Endothelial cell (in vitro differentiated cells): ENCODE measurements around the gene MMEL1. TPM values are rescaled to one million over a fixed set of nuclear protein-coding genes. Genes with fewer than 3 reads are reported as not detected.

ENCODE experiments used
- DNase-seq: peaks from one replicate; pipeline ENCODE4 v3.0.0; 2021; ENCODE audit warnings: low spot score
- H3K27ac Mint-ChIP-seq: one replicate; pipeline ENCODE4 v1.8.0; 2021; ENCODE audit warnings: mixed read lengths, inconsistent platforms; ENCODE audit not compliant: unreplicated experiment
- H3K27me3 Mint-ChIP-seq: one replicate; pipeline ENCODE4 v1.8.0; 2021; ENCODE audit warnings: mild to moderate bottlenecking, moderate library complexity, mixed read lengths, inconsistent platforms; ENCODE audit not compliant: unreplicated experiment
- H3K36me3 Mint-ChIP-seq: one replicate; pipeline ENCODE4 v1.8.0; 2021; ENCODE audit warnings: mild to moderate bottlenecking, low read depth, mixed read lengths, inconsistent platforms; ENCODE audit not compliant: unreplicated experiment
- H3K4me1 Mint-ChIP-seq: one replicate; pipeline ENCODE4 v1.8.0; 2021; ENCODE audit warnings: mild to moderate bottlenecking, mixed read lengths, inconsistent platforms; ENCODE audit not compliant: unreplicated experiment
- H3K4me3 Mint-ChIP-seq: one replicate; pipeline ENCODE4 v1.8.0; 2021; ENCODE audit warnings: mild to moderate bottlenecking, mixed read lengths, inconsistent platforms; ENCODE audit not compliant: unreplicated experiment
- H3K9me3 Mint-ChIP-seq: one replicate; pipeline ENCODE4 v1.8.0; 2021; ENCODE audit warnings: mixed read lengths, inconsistent platforms; ENCODE audit not compliant: unreplicated experiment
- total RNA-seq: library from RNA; stranded (reverse); fragmentation: NEBNext Ultra II Directional; extraction: Animal tissue kit (Norgen Biotek cat#: 25700); gene quantifications from one replicate; pipeline ENCODE4 v1.2.1, GENCODE V29; 2021; ENCODE audit not compliant: unreplicated experiment
- TF ChIP-seq, protein P1 (sequence below): fragments of 200-600 bp; sonication (generic); IDR thresholded peaks from one replicate; pipeline ENCODE4 v1.5.0; 2021; ENCODE audit warnings: antibody characterized with exemption; ENCODE audit not compliant: unreplicated experiment

The MMEL1 gene
- total RNA-seq, 1 donor from 2014 or later: not detected

DNA sequence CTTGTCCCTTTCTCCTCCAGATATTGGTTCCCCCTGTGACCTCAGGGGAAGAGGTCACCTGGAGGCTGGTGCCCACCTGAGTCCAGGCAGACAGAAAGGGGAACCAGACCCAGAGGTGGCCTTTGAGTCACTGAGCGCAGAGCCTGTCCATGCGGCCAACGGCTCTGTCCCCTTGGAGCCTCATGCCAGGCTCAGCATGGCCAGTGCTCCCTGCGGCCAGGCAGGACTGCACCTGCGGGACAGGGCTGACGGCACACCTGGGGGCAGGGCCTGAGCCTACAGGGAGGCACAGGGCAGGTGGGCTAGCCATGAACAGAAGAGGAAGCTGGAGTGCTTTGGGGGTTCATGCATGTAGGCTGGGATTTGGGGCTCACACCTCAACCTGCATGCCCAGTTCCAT is 74.0 kb downstream of the MMEL1 start:
- H3K36me3 Mint-ChIP-seq: no peaks in the 10 kb centered on the region
- no peak overlapping the region for H3K4me3 Mint-ChIP-seq
- peaks cover 7% of the 10 kb centered on the region for H3K27me3 Mint-ChIP-seq
- H3K9me3 Mint-ChIP-seq: no peaks in the 10 kb centered on the region
- TF ChIP-seq, protein P1, sequence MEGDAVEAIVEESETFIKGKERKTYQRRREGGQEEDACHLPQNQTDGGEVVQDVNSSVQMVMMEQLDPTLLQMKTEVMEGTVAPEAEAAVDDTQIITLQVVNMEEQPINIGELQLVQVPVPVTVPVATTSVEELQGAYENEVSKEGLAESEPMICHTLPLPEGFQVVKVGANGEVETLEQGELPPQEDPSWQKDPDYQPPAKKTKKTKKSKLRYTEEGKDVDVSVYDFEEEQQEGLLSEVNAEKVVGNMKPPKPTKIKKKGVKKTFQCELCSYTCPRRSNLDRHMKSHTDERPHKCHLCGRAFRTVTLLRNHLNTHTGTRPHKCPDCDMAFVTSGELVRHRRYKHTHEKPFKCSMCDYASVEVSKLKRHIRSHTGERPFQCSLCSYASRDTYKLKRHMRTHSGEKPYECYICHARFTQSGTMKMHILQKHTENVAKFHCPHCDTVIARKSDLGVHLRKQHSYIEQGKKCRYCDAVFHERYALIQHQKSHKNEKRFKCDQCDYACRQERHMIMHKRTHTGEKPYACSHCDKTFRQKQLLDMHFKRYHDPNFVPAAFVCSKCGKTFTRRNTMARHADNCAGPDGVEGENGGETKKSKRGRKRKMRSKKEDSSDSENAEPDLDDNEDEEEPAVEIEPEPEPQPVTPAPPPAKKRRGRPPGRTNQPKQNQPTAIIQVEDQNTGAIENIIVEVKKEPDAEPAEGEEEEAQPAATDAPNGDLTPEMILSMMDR: no peak
- H3K4me1 Mint-ChIP-seq: no peaks in the 10 kb centered on the region
- DNase-seq: no peak
- no peak overlapping the region for H3K27ac Mint-ChIP-seq

DNA sequence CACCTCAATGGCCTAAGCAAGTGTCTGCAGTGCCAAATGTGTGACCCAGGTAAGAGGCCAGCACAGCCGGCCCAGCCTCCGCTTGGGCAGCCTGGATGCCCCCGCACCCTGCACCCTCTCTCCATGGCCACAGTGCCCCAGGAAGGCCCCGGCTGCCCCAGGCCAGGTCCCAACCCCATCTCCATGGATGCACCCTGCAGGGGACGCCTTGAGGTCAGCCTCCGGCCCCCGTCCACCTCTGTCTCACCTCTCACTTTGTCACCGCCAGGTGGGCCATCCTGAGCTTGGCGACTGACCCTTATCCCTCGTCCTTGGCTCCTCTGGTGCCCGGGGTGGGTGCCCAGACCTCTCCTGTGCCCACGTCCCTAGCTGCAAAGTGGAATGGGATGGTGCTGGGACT is 74.4 kb downstream of the MMEL1 start:
- H3K9me3 Mint-ChIP-seq: no peaks in the 10 kb centered on the region
- peaks cover 9% of the 10 kb centered on the region for H3K27me3 Mint-ChIP-seq
- no peaks in the 10 kb centered on the region for H3K36me3 Mint-ChIP-seq
- no peaks in the 10 kb centered on the region for H3K4me1 Mint-ChIP-seq
- H3K4me3 Mint-ChIP-seq: no peak overlapping the region
- TF ChIP-seq, protein P1: no peak
- H3K27ac Mint-ChIP-seq: no peak overlapping the region
- no peak for DNase-seq

DNA sequence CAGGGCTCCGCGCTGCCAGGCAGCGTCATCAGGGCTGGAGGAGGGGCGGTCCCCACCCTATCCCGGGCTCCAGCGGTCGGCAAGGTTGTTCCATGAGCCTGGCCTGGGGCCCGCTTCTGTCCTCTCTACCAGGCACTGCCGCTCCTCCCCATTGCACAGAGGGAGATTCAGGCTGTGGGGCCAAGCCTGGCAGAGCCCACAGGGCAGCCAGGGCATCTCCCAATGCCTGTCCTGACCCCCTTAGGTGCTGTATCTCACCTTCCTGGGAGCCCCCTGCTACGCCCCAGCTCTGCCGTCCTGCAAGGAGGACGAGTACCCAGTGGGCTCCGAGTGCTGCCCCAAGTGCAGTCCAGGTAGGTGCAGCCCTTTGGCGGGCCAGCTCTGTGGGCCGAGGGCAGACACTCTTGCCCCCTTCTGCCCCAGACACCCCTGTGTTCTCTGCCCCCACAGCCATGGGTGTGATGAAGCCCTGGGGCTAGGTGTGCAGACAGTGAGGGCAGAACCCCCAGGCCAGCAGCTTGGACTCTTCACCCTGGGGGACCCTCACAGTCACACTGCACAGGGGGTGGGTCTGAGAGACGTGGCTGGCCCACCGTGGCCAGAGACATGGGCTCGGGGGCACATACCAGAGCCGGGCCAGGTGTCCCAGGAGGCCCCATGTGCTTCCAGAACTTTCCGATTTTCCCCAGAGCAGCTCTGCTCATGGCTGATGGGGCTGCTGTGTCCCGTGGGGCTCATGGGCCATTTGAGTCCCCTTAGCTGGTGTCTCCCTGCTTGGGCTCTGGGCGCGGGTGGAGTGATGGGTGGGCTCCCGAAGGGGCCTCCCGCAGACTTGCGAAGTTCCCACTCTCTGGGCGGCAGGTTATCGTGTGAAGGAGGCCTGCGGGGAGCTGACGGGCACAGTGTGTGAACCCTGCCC is 75.1 kb downstream of the MMEL1 start:
- no peaks in the 10 kb centered on the region for H3K4me1 Mint-ChIP-seq
- TF ChIP-seq, protein P1: no peak
- H3K9me3 Mint-ChIP-seq: no peaks in the 10 kb centered on the region
- no peaks in the 10 kb centered on the region for H3K36me3 Mint-ChIP-seq
- no peak overlapping the region for H3K27ac Mint-ChIP-seq
- DNase-seq: no peak
- H3K27me3 Mint-ChIP-seq: peaks cover 7% of the 10 kb centered on the region
- no peak overlapping the region for H3K4me3 Mint-ChIP-seq

DNA sequence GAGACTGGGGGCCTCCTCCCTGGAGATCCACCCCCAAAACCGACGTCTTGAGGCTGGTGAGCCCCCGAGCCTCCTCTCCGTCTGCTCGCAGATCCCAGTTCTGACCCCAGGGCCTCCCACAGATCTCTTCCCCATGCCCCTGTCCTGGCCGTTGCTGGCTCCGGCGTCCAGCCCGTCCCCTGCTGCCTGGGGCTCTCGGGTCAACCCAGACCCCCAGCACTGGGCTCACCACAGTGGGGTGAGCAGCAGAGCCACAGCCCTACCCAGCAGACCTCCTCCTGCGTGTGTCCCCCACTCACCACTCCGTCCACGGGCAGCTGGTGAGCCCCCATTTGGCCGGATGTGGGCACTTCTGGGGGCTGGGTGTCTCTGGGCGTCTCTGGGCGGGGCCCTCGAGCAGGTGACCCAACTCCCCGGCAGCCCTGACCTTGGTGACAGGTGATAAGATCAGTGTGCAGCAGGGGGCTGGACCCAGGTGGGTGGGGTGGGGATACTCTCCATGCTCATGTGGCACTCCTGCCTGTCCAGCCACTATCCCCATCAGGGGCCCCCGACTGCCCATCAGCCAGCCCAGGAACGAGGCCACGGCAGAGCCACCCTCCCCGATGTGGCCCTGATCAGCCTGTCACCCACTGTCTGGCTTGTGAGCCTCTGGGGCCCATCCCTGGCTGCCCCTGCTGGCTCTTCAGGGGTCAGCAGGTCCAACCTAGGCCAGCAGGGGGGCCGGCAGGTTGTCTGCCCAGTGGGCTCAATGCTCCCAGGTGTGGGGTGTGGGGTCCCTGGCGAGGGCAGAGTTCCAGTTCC is 75.9 kb downstream of the MMEL1 start:
- Mint-ChIP-seq H3K27ac (no peak overlapping the region), H3K4me3 (no peak overlapping the region)
- TF ChIP-seq, protein P1: no peak

More for the DNA sequence above, 75.9 kb downstream of the MMEL1 start:
- Mint-ChIP-seq H3K27me3 (peaks cover 7% of the 10 kb centered on the region), H3K36me3 (no peaks in the 10 kb centered on the region), H3K4me1 (no peaks in the 10 kb centered on the region), H3K9me3 (no peaks in the 10 kb centered on the region)
- DNase-seq: no peak
